GM18498 (cell line): ENCODE data around the gene CELSR1.

Experiments used
- ATAC-seq: cut with Tn5 transposase; IDR thresholded peaks from one replicate; pipeline ENCODE4 v1.9.1; 2021; ENCODE audit warnings: mild to moderate bottlenecking, moderate library complexity; ENCODE audit not compliant: unreplicated experiment

CELSR1 gene

DNA sequence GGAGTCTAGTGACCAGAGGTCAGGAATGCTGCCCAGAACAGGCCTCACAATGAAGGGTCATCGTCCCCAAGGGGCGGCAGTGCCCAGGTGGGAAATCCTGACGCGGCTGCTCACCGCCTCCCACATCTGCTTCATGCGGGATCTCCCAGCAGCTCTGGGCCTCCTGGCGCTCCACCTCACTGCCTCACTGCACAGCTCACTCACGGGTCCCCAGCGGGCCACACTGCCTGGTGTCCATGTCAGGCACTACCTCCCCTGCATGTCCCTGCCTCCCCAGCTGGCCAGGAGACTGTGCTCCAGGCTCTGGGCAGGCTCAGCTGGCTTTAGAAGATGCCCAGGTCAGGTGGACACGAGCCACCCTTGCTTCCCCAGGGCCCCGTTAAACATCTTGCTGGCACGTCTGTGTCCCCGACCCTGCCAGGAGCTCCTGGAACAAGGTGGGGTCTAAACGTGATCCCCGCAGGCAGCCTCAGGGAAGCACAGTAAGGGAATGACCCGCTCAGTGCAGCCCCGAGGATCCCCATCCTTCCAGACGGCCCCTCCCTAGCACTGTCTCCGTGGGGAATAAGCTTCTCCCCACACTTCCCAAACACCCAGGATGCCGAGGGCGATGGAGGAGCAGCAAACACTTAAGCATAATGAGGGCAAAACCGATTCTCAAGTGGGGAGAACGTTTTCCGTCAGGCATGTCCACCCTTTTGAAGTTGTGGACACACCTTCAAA, 108.7 kb downstream of the CELSR1 start:
- ATAC-seq, result no peak

DNA sequence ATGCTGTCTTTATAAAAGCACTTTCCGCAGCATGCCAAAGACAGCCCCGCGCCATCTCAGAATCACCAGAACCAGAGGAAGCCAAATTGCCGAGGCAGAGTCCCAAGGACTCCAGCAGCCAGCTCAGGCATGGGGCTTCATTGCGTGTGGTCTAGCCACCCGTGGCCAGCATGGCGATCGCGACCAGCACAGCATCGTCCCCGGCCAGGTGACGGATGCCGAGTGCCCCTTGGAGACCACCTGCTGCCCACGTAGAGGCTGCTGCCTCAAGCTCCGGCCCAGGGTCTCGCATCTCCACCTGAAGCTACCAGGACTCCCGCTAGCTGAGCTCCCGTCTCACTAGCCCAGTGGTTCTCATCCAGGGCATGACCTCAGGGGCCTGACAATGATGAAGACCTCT, 109.2 kb downstream of the CELSR1 start:
- ATAC-seq, result no peak

DNA sequence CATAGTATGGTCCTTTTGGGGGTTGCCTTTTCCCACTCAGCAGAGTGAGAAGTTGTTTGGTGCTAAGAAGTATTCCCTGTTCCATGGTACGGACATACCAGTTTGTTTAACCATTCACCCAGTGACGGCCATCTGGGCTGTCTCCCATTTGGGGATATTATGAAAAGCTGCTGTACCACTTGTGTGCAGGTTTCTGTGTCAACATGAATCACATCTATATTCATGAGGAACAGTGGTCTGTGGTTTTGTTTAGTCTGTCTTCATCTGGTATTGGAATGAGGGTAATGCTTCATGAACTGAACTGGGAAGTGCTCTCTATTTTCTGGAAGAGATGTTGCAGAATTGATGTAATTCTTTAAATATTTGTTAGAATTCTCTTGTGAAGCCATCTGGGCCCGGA, 112.4 kb downstream of the CELSR1 start:
- ATAC-seq, result no peak

DNA sequence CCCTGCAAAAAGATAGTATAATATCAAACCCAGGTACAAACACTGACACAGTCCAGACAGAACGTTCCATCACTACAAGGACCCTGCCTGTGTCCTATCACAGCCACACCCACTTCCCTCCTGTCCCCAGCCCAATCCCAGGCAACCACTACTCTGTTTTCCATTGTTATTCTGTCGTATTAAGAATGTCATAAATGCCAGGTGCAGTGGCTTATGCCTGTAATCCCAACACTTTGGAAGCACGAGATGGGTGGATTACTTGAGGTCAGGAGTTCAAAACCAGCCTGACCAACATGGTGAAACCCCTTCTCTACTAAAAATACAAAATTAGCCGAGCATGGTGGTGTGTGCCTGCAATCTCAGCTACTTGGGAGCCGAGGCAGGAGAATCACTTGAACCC, 112.9 kb downstream of the CELSR1 start:
- no peak for ATAC-seq

DNA sequence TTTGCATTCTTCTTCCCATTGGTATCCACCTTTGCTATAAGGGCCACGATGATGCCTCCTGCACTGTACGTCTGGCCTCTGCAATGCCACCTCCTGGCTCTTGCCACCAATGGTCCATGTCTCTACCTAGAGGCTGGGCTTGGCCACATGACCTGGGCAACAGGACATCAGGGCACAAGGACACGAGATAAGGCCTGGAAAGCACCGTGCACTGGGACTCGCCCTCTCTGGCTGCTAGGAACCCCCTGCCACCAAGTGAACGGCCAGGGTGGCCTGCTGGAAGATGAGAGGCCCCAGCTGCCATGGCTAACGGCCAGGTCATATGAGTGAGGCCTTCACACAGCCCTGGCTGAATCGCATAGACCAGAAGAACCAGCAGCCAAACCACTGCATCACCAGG, 114.5 kb downstream of the CELSR1 start:
- no peak for ATAC-seq

DNA sequence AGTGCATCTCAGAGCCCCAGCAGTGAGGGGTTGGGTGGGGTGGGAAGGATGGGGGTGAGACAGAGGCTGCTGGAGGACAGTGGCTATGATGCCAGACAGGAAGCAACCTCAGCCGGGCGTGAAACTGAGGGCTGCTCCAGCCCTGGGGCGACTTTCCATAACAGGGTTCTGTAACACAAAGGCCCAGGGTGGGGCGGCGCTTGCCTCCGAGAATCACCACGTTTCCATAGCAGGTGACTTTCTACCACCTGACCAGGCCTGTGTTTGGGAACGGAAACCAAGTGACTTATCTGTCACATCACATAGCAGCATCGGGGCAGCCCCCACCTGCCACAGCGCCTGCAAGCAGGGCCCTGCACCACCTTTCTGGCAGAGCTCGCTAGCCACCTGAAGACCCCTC, 116.2 kb downstream of the CELSR1 start:
- no peak for ATAC-seq

DNA sequence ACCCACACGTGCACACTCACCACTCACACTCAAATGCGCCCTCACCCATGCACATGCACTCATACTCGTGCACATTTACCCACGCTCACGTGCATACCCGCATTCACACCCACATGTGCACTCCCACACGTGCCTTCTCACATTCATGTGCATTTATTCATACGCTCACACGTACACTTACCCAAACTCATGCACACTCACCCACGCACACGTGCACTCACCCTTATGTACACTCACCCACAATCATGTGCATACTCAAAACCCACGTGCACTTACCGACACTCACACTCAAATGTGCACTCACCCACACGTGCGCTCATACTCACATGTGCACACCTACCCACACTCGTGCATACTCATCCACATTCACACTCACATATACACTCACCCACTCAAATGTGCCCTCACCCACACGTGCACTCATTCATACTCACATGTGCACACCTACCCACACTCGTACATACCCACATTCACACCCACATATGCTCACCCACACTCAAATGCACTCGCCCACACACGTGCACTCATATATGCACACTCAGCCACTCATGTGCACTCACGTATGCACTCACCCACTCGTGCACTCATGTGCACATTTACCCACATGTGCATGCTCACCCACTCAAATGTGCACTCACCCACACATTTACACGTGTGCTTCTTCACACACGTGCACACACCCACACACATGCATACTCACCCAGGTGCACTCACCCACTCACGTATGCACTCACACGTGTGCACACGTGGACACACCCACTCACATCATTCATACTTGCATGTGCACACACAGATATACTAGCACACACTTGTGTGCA, 117.5 kb downstream of the CELSR1 start:
- no peak for ATAC-seq

DNA sequence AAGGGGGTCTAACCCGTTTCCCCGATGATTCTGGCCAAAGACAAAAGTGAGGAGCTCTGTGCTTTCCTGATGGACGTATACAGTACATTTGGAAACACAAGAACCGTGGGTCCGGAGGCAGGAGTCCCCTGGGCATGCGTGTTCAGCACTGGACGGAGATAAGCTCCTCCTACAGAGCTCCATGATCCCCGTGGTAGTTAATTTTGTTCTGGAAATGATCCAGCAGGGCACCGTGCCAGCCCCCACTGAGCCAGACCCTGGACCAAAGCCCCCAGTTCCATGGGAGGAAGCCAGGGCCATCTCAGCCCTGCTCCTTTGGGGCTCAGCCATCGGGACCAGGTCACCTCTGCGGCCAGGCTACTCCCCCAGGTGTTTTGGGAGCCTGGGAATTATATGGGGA, 118.6 kb downstream of the CELSR1 start:
- ATAC-seq, result no peak

DNA sequence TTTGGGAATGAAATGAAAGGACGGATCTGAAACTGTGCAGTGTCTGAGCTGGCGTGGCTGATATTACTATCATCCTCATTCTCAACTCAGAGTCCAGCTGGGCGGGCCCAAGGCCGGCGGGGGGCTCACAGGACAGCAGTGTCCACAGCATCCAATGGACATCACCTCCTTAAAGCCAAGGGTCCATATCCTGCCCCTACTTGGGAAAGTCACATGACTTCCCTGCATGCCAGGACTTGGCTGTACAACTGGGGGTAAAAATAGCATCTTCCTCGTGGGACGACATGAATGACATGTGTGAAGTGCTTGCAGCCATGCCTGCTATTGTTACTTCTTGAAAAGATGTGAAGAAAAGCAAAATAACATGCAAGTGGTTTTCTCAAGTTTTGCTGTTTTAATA, 119.7 kb downstream of the CELSR1 start:
- ATAC-seq, result no peak

DNA sequence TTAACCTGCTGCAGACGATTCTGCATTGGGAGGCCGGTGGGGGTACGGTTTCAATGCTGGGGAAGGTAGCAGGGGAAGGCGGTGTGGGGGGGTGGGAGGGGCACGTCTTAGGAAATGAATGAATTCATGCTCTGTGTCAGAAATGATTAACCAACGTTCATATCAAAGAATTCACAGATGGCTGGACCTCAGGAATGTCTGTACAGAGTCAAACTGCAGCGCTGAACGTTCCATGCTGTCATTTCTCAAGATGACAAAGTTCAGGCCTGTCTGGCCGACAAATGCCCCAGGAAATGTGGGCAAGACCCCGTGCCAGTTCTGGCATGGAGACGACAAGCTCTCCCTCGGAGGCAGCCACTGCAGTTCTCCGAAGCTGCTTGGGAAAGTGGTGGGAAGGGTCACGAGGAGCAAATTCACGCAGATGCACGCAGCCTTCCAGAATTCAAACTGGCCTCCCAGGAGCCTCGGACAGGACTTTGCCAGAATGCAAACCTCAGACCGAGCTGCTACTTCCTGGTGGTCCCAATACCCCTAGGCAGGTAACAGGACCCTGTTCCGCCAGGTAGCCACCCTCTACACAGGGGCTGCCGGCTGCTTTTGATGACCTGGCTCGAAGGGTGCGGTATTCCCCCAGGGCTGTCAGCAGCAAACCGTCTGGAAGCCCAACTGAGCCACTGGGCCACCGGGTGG, 120.4 kb downstream of the CELSR1 start:
- no peak for ATAC-seq

DNA sequence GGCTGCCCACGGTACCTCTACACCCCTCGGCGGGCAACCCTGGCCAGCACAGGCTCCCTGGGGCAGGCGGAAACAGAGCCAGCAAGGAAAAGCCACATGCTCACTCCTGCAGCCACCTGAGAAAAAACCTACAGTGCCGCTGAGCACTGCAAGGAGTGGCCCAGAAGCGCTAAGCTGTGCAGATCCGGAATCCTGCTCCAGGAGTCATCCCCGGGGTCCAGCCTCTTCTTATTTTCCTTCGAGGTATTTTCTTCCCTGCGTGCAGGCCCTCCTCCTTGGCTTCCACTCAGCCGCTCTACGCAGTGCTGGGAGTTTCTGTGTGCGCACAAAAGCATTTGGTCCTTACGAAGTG, 120.9 kb downstream of the CELSR1 start:
- ATAC-seq, result no peak

DNA sequence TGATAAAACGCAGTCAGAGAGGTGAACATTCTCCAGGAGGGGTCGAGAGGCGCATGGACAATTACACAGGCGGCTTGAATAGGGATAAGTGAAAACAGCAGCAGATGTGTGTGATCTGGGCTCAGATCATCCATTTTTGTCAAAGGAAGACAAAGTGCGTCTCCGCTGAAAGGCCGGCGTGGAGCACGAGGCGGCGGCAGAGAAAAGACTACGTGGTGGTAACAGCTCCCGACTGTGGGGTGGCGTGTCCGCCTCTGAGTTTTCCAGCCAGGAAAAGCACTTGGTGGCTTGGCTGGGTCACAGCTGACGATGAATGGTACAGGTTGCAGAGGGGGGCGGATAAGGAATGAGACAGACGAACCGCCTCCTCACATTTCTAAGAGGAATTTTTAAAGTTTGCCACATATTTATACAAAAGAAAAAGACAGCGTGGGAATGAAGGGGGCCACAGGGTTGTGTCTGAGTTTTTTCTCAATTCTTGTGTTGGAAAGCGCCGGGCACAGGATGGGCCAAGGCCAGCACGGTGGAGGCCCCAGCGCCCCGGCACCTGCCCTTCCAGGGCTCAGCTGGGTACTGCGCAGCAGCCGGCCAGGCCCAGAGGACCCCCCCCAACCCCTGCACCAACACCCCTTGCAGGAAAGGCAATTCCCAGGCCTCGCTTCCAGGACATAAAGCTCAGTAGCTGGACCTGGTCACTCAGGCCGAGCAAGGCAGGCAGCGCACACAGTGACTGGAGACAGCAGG, 121.5 kb downstream of the CELSR1 start:
- ATAC-seq, result no peak

DNA sequence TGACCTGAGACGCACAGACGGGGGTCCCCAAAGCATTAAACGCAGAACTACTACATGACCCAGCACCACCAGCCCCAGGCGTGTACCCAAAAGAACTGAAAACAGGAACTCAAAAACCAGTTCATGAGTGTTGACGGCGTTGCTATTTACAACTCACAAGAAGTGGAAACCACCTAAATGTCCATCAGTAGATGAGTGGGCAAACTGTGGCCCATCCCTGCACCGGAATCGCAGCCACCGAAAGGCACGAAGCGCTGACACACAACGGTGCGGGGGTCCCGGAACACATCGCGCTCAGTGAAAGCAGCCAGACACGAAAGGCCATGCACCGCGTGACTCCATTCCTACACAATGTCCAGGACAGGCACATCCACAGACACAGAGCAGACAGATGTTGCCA, 122.7 kb downstream of the CELSR1 start:
- no peak for ATAC-seq

DNA sequence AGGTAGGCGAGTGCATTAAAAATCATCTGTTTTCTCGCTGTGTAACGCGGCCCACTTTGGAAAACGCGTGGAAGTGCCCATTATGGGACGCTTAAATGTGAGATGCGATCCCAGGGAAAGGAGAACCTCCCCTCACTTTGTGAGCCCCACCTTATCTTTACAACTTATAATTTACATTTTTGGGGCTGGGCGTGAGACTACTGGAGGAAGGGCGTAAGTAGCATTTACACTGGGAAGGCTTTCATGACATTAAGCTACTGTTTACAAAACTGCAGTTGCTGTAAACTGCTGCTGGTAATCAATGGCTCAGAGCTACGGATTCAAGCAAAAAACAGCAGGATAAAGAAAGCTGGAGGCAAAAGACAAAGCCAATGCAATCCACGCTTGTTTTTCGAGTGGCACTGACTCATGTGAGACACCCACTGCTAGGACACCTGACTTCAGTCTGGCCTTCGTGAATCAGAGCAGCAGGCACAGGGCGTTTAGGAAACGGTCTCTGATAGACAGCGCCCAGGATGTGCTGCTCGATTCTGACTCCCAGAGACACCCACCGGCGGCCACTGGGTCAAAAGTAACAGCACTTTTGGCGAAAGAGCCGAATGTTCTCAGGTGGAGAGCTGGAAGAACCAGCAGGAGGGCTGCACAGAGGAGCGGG, 123.6 kb downstream of the CELSR1 start:
- ATAC-seq, result no peak

DNA sequence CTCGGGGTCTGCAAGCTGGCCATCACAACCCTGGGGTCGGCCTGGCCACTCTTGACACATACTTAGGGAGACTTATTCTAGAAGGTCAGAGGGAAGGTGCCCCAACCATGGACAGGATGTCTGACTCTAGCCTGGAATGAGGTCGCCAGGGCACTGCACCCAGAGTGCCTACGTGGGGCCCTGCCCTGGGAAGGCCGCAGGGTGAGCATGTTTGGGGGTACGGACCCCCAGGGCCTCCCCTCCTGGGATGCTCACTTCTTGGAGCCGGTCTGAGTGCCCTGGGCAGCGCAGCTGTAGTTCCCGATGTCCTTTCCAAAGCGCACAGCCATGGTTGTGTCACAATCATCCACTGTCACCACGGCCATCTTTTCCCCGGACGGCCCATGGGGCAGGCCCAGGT, 126.1 kb downstream of the CELSR1 start:
- ATAC-seq, result no peak

DNA sequence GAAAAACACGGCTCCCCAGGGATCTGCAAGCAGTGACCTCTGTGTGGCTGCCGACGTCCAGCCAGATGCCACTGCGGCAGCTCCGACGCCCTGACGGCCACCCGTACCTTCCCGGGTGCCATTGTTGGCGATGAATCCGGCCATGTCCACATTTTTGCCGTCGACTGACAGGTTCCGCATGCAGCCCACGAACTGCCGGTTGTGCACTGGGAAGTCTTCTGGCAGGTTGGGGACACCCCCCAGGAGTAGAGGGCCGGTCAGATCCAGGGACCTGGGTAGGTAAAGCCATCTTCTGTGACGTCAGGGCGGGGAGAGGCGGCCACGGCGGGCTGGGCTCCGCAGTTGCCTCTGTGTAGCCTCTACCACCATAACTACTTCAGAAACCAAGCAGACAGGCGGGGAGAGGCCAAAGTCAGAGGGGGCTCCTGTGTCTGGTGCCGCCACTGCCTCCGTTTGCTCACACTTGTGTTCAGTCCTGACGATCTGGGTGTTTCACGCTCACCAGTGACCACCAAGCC, 127.1 kb downstream of the CELSR1 start:
- ATAC-seq, result no peak

DNA sequence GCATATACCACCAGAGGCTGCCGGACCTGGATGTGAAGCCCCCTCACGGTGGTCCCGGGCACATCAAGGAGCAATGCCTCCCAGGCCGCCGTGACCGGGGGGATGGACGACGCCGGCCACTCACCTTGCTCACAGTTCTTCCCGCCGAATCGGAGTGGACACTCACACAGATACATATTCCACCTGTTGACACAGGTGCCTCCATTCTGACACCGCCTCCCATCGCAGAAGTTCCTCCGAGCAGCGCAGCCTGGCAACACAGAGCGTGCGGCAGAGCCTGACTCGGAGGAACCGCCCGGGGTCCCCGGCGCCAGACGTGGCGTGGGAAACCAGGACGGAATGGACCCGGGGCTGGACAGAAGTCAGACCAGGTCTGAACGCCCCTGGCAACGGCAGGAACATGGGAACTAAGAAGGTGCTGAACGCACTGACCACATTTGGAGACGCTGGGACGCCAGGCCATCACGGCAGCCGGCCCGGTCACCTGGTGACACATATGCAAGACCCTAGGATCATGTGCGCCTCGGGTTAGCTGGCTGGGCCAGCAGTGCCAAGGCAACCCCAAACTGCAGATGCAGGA, 127.7 kb downstream of the CELSR1 start:
- ATAC-seq, result no peak

DNA sequence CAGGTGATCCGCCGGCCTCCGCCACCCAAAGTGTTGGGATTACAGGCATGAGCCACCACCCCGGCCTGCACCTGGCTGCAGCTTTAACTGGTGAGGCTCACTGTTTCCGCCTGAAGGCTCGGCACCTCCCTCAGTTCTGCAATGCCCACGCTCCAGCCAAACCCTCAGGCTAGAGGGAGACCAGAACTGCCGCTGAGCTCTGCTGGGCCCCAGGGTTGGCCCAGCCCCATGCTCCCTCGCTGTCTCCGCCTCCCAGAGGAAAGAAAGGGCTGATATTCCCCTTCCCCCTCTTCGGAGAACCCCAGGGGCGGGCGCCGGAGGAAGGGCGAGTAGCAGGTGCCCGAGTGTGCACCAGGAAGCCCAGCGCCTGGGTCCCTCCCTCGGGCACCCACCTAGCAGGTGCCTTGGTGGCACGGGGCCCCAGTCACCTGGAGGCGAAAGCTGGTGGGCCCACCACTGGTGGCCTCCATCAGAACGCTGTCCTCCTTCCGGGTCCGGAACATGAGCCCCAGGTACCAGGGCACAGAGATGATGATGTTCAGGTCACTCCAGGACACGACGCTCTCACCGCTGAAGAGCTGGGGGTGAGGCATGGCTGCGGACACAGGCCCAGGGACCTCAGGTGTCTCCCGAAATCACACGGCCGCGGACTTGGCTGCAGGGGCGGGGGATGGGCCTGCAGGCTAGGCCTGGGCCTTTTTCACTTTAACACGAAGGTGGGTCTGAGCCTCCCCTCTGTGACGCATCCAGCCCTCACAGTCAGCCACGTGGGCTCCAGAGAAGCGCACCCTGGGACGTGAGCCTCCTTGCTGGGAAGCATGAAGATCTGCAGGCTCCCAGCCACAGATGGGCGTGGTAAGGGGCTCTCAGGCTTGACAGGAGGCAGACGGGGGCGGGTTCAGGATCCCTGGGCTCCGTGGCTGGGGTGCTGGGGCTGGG, 128.6 kb downstream of the CELSR1 start:
- no peak for ATAC-seq

DNA sequence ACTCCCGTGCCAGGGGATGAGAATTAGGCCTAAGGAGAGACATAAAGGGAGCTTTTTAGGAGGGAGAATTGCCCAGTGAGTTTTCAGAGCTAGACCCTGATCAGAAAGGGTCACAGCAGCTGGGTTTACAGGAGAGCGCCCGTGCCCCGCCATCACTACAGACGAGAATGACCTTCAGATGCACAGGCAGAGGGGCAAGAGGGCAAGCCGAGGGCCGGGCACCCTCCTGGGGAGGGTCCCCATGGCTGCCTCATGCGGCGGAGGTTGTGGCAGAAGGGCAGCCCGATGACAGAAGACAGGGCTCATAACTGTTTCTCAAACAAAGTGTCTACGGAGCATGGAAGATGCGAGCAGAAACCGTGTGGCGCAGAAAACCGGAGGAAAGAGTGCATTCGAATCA, 129.7 kb downstream of the CELSR1 start:
- no peak for ATAC-seq
